WI38 (cell line): ENCODE results near the gene GPAT3.

Experiments used
- H3K4me3 ChIP-seq: 2 replicates; pipeline ENCODE4 v1.5.1; 2011; ENCODE audit warnings: low read depth, mild to moderate bottlenecking, control low read depth, low read length
- CTCF ChIP-seq: IDR thresholded peaks from 2 replicates; pipeline ENCODE4 v1.5.1; 2012; ENCODE audit warnings: low read depth, mild to moderate bottlenecking, control low read depth, low read length

GPAT3 gene

GRCh38 chr4:83527671-83528070 lies 8.2 kb upstream of the GPAT3 start:
- TF ChIP-seq CTCF = no peak
- no peak overlapping the region for H3K4me3 ChIP-seq

GRCh38 chr4:83536362-83537272 lies 709 bp downstream of the GPAT3 start:
- no peak for TF ChIP-seq CTCF
- peak overlapping the region; percentile 69 for H3K4me3 ChIP-seq

- H3K4me3 ChIP-seq = no peak overlapping the region
- TF ChIP-seq CTCF = no peak
Observed at GRCh38 chr4:83542225-83542624, 6.3 kb downstream of the GPAT3 start.

GRCh38 chr4:83546786-83547185 lies 10.9 kb downstream of the GPAT3 start:
- no peak overlapping the region for H3K4me3 ChIP-seq
- no peak for TF ChIP-seq CTCF

GRCh38 chr4:83548151-83548905 lies 12.4 kb downstream of the GPAT3 start:
- H3K4me3 ChIP-seq = no peak overlapping the region
- no peak for TF ChIP-seq CTCF

GRCh38 chr4:83552083-83552482 lies 16.2 kb downstream of the GPAT3 start:
- no peak overlapping the region for H3K4me3 ChIP-seq
- no peak for TF ChIP-seq CTCF

GRCh38 chr4:83552924-83553323 lies 17.0 kb downstream of the GPAT3 start:
- no peak overlapping the region for H3K4me3 ChIP-seq

More at GRCh38 chr4:83552924-83553323, 17.0 kb downstream of the GPAT3 start:
- no peak for TF ChIP-seq CTCF
